GM18517 (cell line): Measurements from ENCODE around the gene RALY.

Experiments used
- ATAC-seq: cut with Tn5 transposase; IDR thresholded peaks from one replicate; pipeline ENCODE4 v1.9.1; 2021; ENCODE audit warnings: mild to moderate bottlenecking, moderate library complexity; ENCODE audit not compliant: unreplicated experiment

RALY gene

GRCh38 chr20:34045930-34046725 lies 52.4 kb downstream of the RALY start:
- ATAC-seq: no peak

GRCh38 chr20:34047010-34047687 lies 53.4 kb downstream of the RALY start:
- no peak for ATAC-seq

GRCh38 chr20:34047917-34048316 lies 54.2 kb downstream of the RALY start:
- no peak for ATAC-seq

GRCh38 chr20:34049389-34049788 lies 55.7 kb downstream of the RALY start:
- no peak for ATAC-seq

GRCh38 chr20:34049897-34050695 lies 56.4 kb downstream of the RALY start:
- ATAC-seq: no peak

GRCh38 chr20:34052414-34052813 lies 58.7 kb downstream of the RALY start:
- no peak for ATAC-seq

GRCh38 chr20:34055290-34055689 lies 61.6 kb downstream of the RALY start:
- no peak for ATAC-seq

GRCh38 chr20:34058831-34059230 lies 65.1 kb downstream of the RALY start:
- no peak for ATAC-seq

GRCh38 chr20:34060970-34061369 lies 67.3 kb downstream of the RALY start:
- no peak for ATAC-seq

GRCh38 chr20:34061695-34062094 lies 68.0 kb downstream of the RALY start:
- ATAC-seq: no peak

GRCh38 chr20:34062570-34063482 lies 69.1 kb downstream of the RALY start:
- no peak for ATAC-seq

- no peak for ATAC-seq
These were observed 70.6 kb downstream of the RALY start for GRCh38 chr20:34064286-34064685.

GRCh38 chr20:34065260-34065659 lies 71.5 kb downstream of the RALY start:
- ATAC-seq: no peak

- no peak for ATAC-seq
These were observed 72.9 kb downstream of the RALY start for GRCh38 chr20:34066476-34067090.

- no peak for ATAC-seq
These were observed 74.3 kb downstream of the RALY start for GRCh38 chr20:34068001-34068400.

GRCh38 chr20:34069341-34070078 lies 75.8 kb downstream of the RALY start:
- no peak for ATAC-seq

- no peak for ATAC-seq
These were observed 76.3 kb downstream of the RALY start for GRCh38 chr20:34070079-34070439.

- no peak for ATAC-seq
These were observed 77.1 kb downstream of the RALY start for GRCh38 chr20:34070859-34071258.

GRCh38 chr20:34072076-34072475 lies 78.4 kb downstream of the RALY start:
- ATAC-seq: no peak

GRCh38 chr20:34072778-34073177 lies 79.1 kb downstream of the RALY start:
- ATAC-seq: no peak
